Gastroesophageal sphincter (tissue), 3 donors: ENCODE measurements around the gene FBXO44.

Experiments used
- EP300 ChIP-seq: sonication (generic); formaldehyde crosslinking; IDR thresholded peaks from one replicate; pipeline ENCODE4 v1.6.1; 2017; ENCODE audit warnings: antibody characterized with exemption, mild to moderate bottlenecking
- POLR2A ChIP-seq, 2 donors: fragments of 450-650 bp; IDR thresholded peaks; one replicate each; pipeline ENCODE4 v1.6.1; 2017; ENCODE audit warnings: antibody characterized with exemption in 2 of 2, mild to moderate bottlenecking in 2 of 2, moderate library complexity in 1 of 2
- POLR2AphosphoS5 ChIP-seq: sonication (generic); formaldehyde crosslinking; IDR thresholded peaks from one replicate; pipeline ENCODE4 v1.6.1; 2017; ENCODE audit warnings: antibody characterized with exemption
- TF ChIP-seq, protein P1 (sequence below), 4 experiments: fragments of 200-600 bp in 2 of 4; fragments of 450-650 bp in 2 of 4; sonication (generic) in 1 of 4; IDR thresholded peaks; one replicate each; pipeline ENCODE4 v1.5.1; 2017 to 2019; ENCODE audit warnings: antibody characterized with exemption in 4 of 4, mild to moderate bottlenecking in 2 of 4, moderate library complexity in 2 of 4

DNA sequence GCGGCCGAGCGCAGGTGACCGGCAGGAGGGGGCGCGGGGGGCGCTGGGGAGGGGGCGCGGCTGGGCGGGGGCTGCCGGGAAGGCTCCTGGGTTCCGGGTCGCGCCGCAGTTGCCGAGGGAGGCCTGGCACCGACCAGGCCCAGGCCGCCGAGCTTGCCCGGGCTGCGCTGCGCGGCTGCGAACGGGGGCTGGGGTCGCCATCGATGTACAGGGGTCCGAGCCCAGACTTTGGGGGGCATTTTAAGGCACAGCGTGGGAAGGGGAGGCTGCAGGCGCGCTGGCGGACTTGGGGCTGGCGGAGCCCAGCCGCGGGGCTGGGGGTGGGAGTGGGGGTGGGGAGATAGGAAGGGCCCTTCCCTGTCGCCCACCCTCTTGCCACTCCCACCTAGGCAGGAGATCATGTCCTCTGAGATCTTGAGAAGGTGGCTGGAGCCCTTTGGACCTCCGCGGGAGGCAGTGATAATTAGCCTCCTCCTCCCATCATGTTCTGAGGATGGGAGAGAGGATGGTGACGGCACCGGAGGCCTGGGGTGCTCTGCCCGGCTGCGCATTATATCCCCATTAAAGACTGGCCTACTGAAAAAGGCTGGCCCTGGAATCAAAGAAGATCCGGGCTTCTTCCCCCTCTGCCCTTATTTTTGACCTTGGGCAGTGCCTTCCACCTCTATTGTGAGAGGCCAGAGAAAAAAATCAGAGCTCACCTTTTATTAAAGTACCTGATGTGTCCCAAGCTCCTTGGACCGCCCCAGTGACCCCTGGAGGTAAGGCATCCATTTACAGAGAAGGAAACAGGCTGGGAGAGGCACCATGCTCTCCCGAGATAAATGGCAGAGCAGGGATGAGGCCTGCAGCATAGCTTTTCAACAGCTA, 497 bp downstream of the FBXO44 start:
- TF ChIP-seq, protein P1, sequence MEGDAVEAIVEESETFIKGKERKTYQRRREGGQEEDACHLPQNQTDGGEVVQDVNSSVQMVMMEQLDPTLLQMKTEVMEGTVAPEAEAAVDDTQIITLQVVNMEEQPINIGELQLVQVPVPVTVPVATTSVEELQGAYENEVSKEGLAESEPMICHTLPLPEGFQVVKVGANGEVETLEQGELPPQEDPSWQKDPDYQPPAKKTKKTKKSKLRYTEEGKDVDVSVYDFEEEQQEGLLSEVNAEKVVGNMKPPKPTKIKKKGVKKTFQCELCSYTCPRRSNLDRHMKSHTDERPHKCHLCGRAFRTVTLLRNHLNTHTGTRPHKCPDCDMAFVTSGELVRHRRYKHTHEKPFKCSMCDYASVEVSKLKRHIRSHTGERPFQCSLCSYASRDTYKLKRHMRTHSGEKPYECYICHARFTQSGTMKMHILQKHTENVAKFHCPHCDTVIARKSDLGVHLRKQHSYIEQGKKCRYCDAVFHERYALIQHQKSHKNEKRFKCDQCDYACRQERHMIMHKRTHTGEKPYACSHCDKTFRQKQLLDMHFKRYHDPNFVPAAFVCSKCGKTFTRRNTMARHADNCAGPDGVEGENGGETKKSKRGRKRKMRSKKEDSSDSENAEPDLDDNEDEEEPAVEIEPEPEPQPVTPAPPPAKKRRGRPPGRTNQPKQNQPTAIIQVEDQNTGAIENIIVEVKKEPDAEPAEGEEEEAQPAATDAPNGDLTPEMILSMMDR (IDR thresholded peaks at IDR 0.05) = no peak
- no peak for TF ChIP-seq POLR2AphosphoS5
- TF ChIP-seq EP300 = no peak
- no peak for TF ChIP-seq POLR2A (IDR thresholded peaks at IDR 0.05)
